Skin of body (tissue), 2 donors: Measurements from ENCODE around the gene MIPEP. TPM values are rescaled to one million over a fixed set of nuclear protein-coding genes. Genes with fewer than 3 reads are reported as not detected.
"Not testable (repeated sequence)": the region's sequence is repeated elsewhere in the genome, so short reads cannot be mapped to it uniquely, and the experiment has no call there.

Experiments used
- DNase-seq: peaks from one replicate; lab custom pipeline; 2025; lab: John Stamatoyannopoulos, UW
- total RNA-seq: library from RNA; depleted of rRNA; stranded (reverse); fragments of >200 nt; gene quantifications from one replicate; pipeline ENCODE4 v1.2.3, GENCODE V29; 2014

The MIPEP gene
- total RNA-seq, 1 donor from 2014 or later, result 23.9 TPM

DNA sequence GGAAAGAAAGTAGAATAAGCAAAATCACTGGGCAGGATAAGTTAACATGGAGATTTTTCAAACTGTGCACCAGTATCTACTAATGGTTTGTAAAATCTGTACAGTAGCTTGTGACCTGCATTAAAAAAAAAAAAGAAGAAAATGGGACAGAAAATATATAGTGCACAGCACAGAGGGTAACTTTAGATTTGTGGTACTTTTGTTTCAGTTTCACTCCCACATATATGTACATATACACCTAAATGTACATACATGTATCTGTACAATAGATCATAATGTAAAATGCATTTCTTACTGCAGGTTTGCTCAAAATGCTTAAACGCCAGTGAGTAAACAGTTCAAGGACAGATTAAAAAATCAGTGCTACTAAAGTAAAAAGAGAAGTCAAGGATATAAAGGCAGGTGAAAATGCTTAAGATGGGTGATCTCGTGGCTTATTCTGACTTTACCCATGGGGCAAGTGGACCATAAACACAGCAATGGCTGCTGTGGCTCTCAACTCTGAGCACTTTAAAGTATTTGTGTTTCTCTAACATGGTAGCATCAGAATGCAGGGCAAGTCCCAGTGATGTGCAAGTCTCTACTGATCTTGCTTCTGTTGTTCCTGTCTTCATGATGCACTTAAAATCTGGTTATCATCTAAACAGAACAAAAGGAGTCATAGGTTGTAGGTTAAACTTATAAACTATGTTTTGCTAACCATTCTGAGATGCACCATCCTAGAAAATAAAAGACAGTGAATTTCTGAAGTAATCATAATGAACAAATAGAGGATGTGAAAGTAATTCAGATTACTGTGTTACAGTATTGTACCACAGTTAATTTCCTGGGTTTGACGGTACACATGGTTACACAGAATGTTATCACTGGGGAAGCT lies 112.3 kb downstream of the MIPEP start:
- DNase-seq, result no peak

DNA sequence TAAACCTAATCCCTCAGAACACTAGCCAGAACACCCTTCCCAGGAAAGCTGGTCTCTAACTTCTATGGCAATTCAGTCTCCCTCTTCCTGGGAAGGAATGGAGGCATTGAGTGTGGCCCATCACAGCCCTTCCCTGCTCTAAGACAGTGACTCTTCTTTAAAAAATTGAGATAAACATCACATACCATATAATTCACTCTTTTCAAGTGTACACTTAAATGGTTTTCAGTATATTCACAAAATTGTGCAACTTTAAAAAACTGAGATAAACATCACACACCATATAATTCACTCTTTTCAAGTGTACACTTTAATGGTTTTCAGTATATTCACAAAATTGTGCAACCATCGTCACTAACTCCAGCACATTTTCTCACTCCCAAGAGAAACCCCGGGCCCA lies 116.5 kb downstream of the MIPEP start:
- DNase-seq, result no peak

DNA sequence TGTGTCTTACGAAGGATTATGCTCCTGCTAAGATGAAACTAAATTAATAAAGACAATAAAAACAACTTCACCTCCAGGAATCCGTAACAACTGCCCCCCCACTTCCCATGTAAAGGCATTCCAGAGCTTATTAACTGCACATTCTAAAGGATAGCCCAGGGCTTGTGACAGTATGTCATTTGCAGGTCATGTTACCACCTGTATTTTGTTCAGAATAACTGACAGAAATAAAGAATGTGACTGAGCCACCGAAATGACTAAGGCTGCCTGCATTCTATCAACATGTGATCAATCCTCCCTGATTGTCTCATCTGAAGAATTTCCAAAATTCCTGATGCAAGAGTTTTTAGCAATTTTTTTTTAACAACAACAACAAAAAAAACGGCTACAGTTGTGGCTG lies 117.2 kb downstream of the MIPEP start:
- DNase-seq, result peak; percentile 22

DNA sequence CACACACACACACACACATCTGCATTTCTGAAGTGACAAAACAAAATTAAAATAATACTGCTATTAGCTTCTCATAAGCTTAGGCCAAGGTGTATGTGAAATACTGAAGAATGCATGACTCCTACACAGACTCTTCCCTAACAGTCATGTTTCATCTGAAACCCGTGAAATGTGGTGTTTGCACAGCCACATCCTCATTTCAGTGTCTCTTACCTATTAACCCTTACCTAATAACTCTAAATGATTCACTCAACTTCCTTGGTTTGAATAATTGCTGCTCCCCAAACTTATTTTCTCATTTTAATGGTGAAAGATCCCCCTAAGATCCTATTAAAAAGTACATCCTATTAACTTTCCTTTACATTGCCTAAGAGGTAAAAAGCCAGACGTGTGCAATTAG lies 117.6 kb downstream of the MIPEP start:
- no peak for DNase-seq

DNA sequence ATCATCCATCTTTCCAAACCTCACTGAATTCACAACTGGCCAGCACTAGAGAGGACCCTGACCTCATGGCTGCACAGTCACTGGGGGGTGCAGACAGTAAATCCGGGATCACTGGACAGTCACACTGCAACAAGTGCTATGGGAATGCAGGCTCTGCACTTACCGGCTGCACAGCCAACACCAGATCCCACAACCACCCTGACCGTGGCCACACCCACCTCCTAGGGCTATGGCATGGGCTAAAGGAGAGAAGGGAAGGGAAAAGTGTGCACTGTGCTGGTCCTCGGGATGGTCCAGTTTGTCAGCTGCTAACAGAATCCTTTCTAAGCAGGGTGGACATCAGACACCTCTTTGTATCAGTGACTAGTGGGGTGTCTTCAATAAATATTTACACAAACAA lies 118.2 kb downstream of the MIPEP start:
- no peak for DNase-seq

DNA sequence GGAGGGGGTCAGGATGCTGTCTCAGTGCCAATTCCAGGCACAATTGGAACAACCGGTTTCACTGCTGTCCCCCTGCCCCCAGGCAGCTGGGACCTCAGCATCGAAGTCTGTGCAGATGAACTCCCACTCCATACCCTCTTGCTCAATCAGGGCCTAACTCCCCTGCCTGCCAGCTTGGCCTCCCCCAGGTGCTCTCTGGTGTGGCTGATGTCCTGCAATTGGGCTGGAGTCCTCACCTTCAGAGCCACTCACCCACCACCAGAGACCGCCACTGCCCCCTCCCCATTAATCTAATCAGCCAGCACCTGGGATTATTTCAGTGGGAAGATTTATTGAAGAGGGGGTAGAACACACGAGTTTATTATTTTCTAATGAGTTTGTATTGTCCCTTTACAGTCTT lies 118.8 kb downstream of the MIPEP start:
- DNase-seq, result no peak

DNA sequence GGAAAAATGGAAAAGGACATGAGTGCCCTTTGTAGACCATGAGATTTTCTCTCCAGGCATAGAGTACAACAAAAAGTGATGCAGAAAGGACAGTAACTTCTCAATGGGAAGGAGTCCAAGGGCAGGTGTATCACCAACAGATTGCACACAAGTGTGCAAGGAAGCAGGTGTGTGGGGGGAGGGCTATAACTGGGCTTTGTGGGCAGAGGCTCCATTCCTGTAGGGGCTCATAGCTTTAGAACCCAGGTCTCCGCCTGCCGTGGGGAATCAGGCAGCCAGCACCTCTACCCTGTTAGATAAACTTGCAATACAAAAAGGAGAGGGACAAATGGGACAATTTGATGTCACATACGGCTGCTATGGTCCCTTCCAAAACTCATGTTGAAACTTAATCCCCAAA lies 119.8 kb downstream of the MIPEP start:
- no peak for DNase-seq

DNA sequence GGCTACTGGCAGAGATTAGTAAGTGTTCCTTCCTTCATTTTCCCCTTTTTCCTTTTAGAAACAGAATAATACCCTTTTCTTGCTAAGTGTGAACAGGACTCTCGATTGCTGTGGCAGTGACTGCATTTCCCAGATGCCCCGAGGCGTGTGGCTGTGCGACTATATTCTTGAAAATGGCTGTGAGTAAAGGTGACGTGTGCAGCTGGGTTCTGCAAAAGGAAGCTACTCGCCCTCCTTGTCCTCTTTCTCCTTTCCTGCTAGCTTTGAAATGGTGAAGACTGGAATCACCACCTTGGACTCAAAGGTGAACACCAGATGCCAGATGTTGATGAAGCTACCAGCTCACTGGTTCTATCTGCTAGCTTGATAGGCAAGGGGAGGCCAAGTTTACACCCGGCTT lies 121.4 kb downstream of the MIPEP start:
- no peak for DNase-seq

DNA sequence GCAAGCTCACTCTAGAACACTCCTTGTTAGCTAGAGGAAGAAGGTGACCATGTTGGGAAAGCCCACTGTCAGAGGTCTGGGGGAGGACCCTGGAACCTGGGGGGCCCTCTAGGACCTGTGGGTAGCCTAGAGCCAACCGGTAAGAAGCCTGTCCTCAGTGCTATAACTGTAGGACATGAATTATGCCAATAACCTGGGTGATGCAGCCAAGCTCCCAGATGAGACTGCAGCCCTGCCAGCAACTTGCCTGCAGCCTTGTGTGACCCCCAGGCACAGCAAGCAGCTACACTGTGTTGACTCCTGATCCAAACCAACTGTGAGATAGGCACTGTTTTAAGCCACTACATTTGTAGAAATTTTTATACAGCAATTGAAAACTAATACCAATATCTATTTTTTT lies 122.3 kb downstream of the MIPEP start:
- no peak for DNase-seq

DNA sequence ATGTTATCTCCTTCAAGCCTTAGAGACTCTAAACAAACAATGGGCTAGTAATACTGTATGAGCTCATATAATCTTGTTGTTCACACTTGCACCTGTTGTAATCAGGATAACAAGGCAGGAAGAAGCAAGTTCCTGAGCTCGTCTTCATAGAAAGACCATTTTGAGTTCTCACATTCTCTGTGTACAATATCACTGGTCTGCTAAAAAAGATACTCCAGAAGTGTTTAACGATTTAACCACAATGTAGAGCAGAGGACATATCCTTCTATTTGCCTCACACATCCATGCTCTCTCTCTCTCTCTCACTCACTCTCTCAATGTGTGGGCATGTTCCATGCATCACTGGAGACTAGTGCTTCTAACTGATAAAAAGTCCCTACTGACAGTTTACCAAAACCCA lies 122.9 kb downstream of the MIPEP start:
- DNase-seq, result no peak

DNA sequence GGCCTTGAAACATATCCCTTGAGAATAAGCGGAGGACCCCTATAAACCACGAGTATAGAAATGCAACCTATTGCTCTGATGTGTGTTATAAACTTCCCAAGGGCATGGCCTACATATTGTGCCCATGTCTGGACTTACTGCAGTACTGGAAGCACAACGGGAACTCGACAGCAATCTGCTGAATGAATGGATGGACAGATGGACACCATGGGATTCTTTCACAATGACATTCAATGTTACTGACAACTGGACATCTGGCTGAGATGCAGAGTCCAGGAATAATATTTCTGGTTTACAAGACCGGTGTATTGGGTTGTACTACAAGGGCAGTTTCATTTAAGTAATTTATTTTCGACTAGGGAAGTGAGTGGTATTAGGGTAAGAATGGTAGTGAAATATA lies 123.7 kb downstream of the MIPEP start:
- no peak for DNase-seq

DNA sequence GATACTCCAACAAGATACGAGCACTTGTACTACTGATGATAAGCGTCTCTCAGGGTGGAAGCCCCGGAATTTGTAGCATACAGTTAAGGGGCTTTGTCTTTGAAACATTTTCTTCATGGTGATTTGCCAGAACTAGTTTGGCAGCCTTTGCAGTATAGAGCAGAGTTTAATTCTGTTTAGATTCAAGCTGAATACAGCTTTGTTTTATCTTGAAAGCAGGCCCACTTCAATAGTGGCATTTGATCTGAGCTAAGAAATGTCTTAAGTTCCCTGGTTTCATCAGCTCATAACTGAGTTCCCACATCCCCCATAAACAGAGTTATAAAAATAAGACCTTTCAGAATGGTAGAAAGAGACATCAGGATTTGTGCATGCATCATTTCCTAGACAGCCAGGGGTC lies 125.9 kb downstream of the MIPEP start:
- DNase-seq, result peak; percentile 44

DNA sequence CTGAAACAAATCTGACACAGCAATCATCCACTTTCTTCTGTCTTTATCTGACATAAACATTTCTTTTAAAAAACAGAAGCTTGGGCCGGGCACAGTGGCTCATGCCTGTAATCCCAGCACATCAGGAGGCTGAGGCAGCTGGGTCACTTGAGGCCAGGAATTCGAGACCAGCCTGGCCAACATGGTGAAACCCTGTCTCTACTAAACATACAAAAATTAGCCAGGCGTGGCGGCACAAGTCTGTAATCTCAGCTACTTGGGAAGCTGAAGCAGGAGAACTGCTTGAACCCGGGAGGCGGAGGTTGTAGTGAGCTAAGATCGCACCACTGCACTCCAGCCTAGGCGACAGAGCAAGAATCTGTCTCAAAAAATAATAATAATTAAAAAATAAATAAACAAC lies 127.4 kb downstream of the MIPEP start:
- DNase-seq, result not testable (repeated sequence)

DNA sequence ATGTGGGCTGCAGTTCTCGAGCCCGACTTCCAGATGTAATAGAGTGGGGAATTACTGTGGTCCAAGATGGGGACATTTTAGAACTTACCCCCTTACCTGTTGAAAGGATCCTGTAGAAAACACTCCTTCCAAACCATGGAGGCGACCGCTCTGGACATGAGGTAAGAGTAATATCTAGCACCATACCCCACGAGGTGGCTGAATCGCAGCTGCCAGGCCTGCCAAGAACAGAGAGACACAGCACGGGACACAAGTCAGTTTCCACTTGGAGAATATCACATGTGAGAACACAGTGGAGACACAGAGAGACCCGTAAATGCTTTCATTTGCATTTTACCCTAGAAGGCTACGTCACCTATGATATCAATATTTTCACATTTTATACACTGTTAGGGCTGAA lies 129.2 kb downstream of the MIPEP start:
- DNase-seq, result no peak

DNA sequence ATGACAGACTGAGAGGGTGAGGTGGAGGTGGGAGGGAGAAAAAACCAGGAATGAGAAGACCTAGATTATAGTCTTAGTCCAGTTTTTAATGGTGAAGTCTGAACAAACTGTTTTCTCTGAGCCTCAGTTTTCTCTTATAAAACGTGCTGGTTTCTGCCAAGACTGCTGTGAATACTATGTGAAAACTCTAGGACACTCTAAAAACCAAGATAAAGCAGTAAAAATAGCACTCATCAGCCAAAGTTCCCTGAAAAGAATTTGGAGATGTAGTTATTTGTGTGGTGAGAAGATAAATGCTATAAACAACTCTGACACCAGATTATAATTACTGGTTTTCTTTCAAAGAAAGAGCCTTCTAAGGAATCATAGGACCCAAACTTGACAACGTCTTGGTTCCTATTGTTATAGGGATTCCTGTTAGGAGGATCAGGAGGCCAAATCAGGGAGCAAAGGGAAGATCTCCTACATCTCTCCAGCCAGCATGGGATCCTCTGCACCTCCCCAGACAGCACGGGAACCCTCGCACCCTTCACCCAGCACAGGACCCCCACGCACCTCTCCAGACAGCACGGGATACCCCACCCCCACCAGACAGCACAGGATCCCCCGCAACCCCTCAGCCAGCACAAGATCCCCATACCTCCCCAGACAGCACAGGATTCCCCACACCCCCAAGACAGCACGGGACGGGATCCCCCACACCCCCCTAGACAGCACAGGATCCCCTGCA lies 130.2 kb downstream of the MIPEP start:
- no peak for DNase-seq

DNA sequence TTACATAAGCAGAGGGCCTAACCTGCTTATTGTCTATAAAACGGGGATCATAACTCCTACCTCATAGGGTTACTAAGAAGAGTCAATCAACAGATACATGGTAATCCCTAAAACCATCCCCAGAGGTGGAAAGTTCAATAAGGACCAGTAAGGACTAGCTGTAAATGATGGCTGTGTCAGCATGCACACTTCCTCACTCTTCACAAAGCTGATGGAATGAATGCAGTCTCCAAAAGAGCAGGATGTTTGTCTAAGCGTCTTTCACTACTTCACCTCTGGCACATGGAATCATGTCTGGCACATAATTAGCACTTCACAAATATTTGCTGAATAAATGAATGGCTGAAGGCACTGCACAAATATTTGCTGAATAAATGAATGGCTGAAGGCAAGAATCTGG lies 134.2 kb downstream of the MIPEP start:
- no peak for DNase-seq

DNA sequence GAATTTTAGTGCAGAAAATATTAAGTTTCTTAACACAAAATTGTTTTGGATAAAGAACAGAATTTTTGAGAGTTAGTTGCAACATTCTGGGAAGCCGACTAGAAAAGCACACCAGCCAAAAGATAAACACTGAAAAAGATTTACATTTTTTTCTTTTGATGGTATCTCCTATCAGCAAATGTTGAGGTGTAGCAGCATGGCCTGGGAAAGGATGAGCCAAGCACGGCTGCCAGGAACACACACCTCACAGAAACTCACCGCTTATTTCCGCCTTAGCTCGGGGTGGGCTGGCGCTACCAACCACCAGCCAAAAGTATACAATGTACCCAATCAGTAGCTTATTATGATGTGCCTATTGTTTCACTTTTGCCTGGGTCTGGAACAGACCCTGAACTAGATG lies 134.7 kb downstream of the MIPEP start:
- no peak for DNase-seq

DNA sequence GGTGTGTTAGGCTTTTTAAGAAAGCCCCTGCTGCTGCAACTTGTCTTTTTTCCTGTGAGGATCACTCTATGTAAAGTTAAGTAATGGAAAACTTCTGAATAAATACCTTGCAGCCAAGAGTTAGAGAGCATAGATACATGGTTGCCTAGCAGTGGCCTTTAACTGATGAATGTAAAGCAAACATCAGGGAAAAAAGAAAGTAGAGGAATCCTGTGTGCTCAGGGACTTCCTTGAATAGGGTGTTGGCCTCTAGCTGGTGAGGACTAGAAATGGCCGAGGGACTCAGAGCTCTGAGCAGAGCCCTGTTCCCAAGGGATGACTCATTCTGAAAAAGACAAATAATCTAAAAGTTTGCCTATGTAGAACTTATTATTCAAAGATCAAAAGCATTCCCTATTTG lies 135.7 kb downstream of the MIPEP start:
- DNase-seq, result no peak

DNA sequence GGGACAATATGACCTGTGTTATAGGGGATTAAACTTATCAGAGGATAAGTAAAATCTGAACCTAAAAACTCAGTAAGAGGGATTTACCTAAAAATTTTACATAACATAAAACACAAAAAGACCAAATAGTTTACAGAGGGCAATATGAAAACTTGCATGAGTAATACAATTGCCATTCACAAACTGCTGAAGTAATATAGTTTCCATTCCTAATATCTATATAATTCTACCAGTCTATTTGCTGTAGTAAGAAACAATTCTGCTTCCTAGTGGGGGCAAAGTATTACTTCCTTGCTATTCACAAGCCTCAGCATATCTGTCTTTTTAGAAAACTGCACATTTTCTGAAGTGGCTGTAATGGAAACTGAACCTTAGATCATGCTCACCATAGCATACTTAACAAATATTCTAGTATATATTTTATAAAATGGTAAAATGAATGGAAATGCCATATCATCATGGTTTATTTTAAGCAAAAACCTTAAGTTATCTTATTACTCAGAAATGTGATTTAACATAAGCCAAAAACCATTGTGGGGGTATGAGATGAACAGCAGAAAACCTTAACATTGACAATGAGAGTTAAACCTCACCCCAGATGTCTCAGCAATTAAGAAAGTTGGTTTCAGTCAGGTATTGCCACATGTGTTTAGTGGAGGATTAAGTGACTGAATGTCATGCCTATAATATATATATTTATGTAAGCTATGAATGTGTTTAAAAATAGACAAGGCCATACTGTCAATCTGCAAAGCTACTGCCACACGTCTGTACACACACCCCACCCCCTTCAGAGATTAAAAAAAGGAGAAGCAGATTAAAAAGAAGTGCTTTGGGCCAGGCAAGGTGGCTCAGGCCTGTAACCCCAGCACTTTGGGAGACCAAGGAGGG lies 136.8 kb downstream of the MIPEP start:
- no peak for DNase-seq

DNA sequence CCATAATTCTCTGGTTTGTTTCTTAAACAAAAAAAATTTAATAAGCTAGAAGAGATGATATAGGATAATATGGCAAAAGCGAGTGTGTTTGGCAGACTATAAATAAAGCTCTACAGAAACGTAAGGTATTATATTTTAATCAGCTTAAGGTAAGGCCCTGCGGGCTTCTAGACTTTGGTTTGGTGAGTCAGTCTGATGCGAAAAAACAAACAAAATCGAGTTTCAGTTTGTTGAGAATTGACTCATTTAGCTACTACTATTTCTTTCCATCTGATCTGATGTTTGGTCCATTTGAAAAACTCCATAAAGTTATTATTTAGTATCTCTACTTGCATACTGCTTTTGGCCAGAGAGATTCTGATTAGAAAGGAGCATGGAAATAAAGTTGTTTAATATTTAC lies 138.0 kb downstream of the MIPEP start:
- no peak for DNase-seq

DNA sequence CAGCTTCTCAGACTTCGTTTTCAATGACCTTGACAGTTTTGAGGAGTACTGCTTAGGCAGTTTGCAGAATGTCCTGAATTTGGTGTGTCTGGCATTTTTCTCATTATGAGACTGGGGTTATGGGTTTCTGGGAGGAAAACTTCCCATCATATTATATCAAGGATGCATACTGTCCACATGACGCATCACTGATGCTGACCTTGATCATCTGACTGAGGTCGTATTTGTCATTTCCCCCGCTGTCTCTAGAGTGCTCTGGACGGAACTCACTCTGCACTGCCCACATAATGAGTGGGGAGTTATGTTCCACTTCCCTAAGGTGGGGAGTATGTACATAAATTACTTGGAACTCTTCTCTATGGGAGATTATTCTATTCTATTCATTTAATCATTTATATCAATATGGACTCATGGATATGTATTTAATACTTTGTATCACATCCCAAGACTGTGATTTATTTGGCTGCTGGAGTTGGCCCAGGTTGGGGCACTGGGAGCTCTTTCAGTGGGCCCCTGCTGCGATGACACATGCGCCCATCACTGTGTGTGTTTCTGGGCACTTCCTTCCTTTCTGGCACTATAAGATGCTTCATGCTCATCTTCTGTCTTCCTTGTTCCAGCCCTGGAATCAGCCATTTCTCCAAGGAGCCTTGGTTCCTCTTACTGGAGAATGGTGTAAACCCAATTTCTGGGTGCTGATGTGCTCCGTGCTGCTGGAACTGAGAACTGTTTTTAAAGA lies 138.6 kb downstream of the MIPEP start:
- DNase-seq, result no peak
